ELF-1 (cell line): Measurements from ENCODE around the gene WT1.
A peak's percentile ranks its signal among the peaks of the same experiment; 100 is the strongest.
"Not testable (repeated sequence)": the region's sequence is repeated elsewhere in the genome, so short reads cannot be mapped to it uniquely, and the experiment has no call there.

ENCODE experiments used
- DNase-seq: peaks from one replicate; pipeline ENCODE4 v3.0.0-alpha.2; 2016; ENCODE audit warnings: low read depth, low spot score

Gene WT1

DNA sequence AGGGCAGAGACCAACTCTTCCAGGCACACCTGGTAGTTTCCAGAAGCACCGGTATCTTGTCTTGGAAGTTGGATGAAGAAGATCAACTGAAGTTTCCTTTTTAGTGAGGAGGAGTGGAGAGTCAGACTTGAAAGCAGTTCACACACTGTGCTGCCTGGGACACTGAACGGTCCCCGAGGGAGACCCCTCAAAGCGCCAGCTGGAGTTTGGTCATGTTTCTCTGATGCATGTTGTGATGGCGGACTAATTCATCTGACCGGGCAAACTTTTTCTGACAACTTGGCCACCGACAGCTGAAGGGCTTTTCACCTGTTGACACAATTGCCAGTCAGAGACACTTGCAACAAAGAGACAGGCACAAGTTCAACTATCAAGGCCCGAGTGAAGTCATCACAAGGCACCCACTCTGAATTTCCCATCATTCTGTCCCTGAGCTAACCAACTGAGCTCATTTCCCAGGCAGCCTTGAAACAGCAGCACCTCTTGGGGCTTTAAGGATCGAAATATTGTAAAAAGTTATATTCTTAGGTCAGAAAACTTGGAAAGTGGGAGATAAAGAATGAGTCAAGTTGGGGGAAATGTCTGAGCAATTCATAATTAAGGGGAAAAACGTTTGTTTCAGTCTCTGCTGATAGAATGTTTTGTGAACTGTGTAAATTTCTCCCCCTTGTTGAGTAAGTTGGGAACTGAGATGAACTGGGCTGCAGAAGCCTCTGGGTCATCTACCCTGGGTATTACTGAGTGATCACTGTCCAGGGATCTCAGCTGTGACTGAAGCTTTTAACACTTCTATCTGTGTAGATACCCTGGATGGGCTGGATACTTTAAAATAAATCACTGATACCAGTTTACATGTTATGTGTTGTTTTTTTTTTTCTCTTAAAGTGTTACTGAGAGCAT is 46.2 kb downstream of the WT1 start:
- DNase-seq, result no peak

GRCh38 chr11:32388365-32388764 is 47.0 kb downstream of the WT1 start:
- DNase-seq, result no peak

GRCh38 chr11:32387411-32387810 is 47.9 kb downstream of the WT1 start:
- DNase-seq, result no peak

DNA sequence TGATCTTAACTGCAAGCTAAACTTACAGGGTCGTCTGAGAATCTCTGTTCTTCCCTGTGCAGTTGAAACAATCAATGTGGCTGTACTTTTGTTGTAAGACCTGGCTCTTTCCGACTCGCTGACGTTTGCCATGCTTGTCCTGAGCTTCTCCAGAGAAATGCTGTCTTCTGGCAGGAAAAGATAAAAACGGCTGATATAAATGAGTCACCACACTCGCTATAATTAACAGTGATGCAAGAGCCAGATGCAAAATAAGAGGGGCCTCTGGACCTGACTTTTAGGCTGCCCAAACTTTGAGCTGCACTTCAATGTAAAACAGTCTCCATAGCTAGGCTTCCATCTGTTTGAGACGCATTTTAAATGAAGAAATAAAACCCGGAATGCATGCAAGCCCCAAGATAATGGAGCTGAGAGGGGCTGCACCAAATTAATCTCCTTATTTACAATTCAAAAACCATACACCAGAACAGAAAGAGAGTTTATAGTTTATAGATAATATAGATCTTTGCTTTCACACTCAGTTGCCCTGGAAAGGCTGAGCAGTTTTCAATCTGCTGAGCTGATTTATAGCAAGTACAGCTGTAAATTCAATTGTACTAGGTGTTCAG is 48.5 kb downstream of the WT1 start:
- peak; percentile 8 for DNase-seq

DNA sequence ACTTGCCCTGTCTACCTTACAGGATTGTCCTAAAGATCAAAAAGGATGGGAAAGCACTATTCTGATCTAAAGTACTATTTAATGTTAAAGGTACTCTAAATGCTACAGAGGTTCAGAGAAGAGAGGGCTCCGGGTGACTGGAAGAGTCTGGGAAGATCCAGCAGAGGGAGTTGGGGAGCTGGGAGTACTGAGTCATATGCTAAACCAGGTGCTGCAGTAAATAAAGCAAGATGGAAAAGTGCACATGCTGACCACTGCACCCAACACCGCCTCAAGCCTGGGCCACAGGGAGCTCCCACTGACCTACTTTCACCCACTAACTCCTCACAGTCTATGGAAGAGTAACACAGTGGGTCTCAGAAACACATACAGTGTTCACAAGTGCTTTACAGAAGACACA is 49.3 kb downstream of the WT1 start:
- DNase-seq, result peak; percentile 52

DNA sequence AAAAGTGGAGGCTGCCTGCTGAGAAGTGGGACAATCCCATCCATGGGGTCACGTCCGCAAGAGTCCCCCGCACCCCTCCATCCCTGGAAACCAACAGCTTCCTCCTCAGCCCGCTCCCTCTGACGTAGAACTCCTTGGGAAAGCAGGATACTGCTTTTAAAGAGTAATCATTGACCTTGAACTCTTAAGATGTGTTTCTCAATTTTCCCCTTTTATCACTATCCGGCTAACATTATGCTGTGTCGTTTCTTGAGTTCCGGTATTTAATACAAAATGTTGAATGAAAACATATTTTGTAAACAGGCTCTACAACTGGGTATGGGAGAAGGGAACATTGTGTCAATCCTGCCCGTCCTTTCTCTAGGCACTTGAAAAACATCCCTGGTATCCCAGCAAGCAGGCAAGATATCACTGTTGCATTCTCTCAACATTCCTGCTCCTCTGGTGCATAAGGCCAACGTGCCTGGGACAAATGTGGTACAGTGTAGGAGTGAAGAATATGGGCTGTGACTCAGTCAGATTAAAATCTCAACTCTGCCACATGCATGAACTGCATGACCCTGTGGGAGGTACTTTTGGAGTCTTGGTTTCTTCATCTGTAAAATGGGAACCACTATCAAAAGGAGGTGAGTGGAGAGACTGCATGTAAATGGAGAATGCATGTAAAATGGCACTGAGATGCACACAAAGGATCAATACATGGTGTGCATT is 52.8 kb downstream of the WT1 start:
- DNase-seq, result no peak

GRCh38 chr11:32381179-32381578 is 54.2 kb downstream of the WT1 start:
- DNase-seq, result no peak

- no peak for DNase-seq
Measured at GRCh38 chr11:32379719-32380118, 55.6 kb downstream of the WT1 start.

- no peak for DNase-seq
Measured at GRCh38 chr11:32375826-32376225, 59.5 kb downstream of the WT1 start.

DNA sequence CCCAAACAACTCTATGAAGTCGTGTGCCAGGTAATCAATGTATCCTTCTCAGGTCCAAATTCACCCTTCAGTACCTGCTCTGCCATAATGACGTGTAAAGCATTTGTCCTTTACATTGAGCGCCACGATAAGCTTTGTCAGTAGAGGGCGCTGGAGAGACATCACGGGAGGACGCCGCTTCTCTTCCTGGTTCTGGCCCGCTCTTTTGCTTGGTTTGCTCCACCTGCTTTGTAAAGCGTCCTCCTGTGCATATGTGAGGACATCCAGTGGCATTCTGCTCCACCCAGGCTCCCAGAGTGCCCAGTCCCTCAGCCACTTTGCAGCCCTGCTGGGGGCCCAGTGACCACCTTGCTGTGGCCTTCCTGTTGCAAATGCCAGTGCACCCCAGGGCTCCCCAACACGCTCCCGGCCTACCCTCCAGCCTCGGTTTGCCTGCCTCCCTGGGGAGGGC is 61.1 kb downstream of the WT1 start:
- DNase-seq, result peak; percentile 79

GRCh38 chr11:32369987-32370386 is 65.4 kb downstream of the WT1 start:
- DNase-seq, result not testable (repeated sequence)

GRCh38 chr11:32366666-32367065 is 68.7 kb downstream of the WT1 start:
- no peak for DNase-seq

- DNase-seq, result no peak
Measured at GRCh38 chr11:32365192-32365591, 70.1 kb downstream of the WT1 start.

DNA sequence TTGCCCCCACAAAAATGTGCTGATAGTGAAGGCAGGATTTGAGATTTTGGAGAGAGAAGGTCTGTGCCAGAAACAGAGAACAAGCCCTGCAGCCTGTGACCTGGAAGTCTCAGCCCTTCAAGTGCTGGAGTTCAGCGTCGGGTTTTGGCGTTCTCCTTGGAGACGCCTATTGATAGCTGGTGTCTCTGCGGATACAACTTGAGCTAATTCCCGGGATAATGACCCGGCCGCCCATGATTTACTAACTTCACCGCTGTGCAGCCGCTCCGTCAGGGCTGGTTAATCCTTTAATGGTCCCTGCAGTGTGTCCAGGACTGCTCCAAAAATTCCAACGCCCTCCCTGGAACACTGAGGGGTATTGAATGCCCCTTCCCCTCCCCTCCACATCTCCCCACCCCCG is 76.6 kb downstream of the WT1 start:
- peak; percentile 59 for DNase-seq

DNA sequence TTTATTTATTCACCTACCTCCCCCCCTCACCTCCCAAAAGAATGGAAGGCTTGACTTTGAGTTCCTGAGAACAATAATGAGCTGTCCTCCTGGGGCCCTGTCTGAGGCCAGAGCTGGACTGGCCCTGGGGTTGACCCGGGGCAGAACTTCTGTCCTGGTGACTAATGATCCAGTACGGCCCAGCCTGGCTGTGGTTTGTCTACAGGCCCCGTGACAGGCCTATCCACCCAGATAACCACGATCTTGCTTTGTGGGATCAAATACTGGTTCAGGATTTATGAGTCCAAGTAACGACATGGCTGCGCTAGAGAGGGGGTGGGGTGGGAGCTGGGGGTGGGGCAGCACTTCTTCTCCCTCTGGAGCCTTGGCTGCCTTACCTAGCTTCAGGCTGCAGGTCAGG is 81.5 kb downstream of the WT1 start:
- DNase-seq, result no peak

DNA sequence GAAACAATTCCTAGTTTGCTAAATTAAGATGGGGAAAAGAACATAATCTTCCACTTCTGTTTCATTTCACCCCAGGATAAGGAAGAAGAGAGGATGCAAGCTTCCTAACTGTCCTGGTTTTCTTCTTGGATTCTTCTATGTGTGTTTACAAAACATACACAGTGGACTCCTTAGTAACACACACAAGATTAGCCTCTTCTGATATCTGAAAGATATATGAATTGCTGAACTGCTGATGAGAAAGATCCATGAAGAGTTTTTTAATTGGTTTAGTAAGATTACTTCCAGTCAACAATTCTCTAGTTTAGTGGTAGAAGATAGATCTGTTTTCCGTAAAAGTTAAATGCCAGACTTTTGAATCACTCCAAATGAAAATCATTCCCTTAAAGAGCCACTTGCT is 86.8 kb downstream of the WT1 start:
- no peak for DNase-seq

DNA sequence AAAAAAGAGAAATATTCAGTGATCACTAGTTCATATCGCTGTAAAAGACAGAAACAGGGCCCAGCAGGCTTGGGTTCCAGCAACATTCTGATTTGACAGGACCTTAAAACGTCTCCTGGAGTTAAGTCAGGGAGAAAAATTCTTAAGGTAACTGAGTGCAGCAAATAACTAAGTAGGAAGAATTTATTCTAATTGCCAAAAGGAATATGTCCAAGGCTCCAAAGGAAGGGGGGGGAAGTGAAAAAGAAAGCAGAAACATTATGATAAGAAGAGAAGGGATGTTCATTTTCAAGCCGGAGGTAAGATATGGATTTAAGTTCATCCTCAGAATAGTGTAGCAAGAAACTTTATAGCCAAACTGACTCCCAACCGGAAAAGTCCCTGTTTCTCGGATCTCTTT is 90.4 kb downstream of the WT1 start:
- no peak for DNase-seq

GRCh38 chr11:32343325-32344008 is 91.9 kb downstream of the WT1 start:
- no peak for DNase-seq

- no peak for DNase-seq
Measured at GRCh38 chr11:32341620-32342613, 93.4 kb downstream of the WT1 start.

DNA sequence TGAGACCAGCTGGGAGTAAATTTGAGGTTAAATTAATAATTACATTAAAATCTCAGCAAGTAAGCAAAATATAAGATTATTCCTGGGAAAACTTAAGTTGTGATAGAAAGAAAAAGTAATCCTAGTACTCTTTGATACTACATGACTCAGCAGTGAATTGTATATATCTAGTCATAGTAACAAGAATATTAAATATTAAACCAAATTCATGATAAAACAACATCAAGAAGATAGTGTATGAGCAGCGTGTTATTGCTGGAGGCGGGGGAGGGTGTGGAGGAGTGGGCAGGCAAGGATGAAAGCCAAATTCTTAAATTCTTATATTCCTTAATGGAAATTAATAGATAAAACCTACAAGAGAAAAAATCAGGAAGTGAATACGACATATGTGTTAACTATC is 95.2 kb downstream of the WT1 start:
- DNase-seq, result no peak
